GM21619 (cell line): ENCODE measurements around the gene MYO16.

Experiments used
- ATAC-seq: cut with Tn5 transposase; IDR thresholded peaks from one replicate; pipeline ENCODE4 v1.9.1; 2021; ENCODE audit not compliant: unreplicated experiment

The MYO16 gene

GRCh38 chr13:109114162-109114561 lies 484.8 kb downstream of the MYO16 start:
- ATAC-seq = no peak

GRCh38 chr13:109114991-109115390 lies 485.6 kb downstream of the MYO16 start:
- ATAC-seq = no peak

- ATAC-seq = no peak
Measured at GRCh38 chr13:109118521-109118920, 489.1 kb downstream of the MYO16 start.

GRCh38 chr13:109119896-109120295 lies 490.5 kb downstream of the MYO16 start:
- no peak for ATAC-seq

GRCh38 chr13:109121826-109122225 lies 492.4 kb downstream of the MYO16 start:
- no peak for ATAC-seq

- no peak for ATAC-seq
Measured at GRCh38 chr13:109123971-109124370, 494.6 kb downstream of the MYO16 start.

GRCh38 chr13:109126178-109126577 lies 496.8 kb downstream of the MYO16 start:
- ATAC-seq = no peak

GRCh38 chr13:109126891-109127641 lies 497.7 kb downstream of the MYO16 start:
- no peak for ATAC-seq

GRCh38 chr13:109128121-109128520 lies 498.7 kb downstream of the MYO16 start:
- no peak for ATAC-seq

- ATAC-seq = no peak
Measured at GRCh38 chr13:109130093-109130835, 500.9 kb downstream of the MYO16 start.

GRCh38 chr13:109131698-109132257 lies 502.4 kb downstream of the MYO16 start:
- peak; percentile 88 for ATAC-seq

GRCh38 chr13:109135018-109135417 lies 505.6 kb downstream of the MYO16 start:
- ATAC-seq = no peak

GRCh38 chr13:109136873-109137272 lies 507.5 kb downstream of the MYO16 start:
- no peak for ATAC-seq

- ATAC-seq = no peak
Measured at GRCh38 chr13:109139346-109139745, 509.9 kb downstream of the MYO16 start.

- ATAC-seq = no peak
Measured at GRCh38 chr13:109140054-109140453, 510.6 kb downstream of the MYO16 start.

- no peak for ATAC-seq
Measured at GRCh38 chr13:109140479-109141349, 511.3 kb downstream of the MYO16 start.

GRCh38 chr13:109141706-109142105 lies 512.3 kb downstream of the MYO16 start:
- ATAC-seq = no peak

GRCh38 chr13:109144693-109145437 lies 515.5 kb downstream of the MYO16 start:
- peak; percentile 7 for ATAC-seq

- ATAC-seq = peak; percentile 94
Measured at GRCh38 chr13:109145631-109146030, 516.2 kb downstream of the MYO16 start.

GRCh38 chr13:109146393-109146792 lies 517.0 kb downstream of the MYO16 start:
- ATAC-seq = no peak
